Activated CD8-positive, alpha-beta memory T cell treated with anti-CD3 and anti-CD28 coated beads for 36 hours (primary cell): ENCODE results near the gene COMMD8. TPM values are rescaled to one million over a fixed set of nuclear protein-coding genes. Genes with fewer than 3 reads are reported as not detected.
"Not testable (repeated sequence)": the region's sequence is repeated elsewhere in the genome, so short reads cannot be mapped to it uniquely, and the experiment has no call there.

ENCODE experiments used
- CTCF ChIA-PET: fragments of 350-600 bp; sonication (Branson Sonifier 250); formaldehyde crosslinking; loops from one replicate; lab custom pipeline; 2021; ENCODE audit warnings: antibody characterized with exemption; lab: Charles Lee
- POLR2A ChIA-PET: fragments of 350-600 bp; sonication (Branson Sonifier 250); formaldehyde crosslinking; loops from one replicate; lab custom pipeline; 2021; ENCODE audit warnings: antibody characterized with exemption; lab: Charles Lee
- total RNA-seq, 2 experiments: library from RNA; stranded (reverse); gene quantifications; one replicate each; pipeline ENCODE4 v1.2.3, GENCODE V29; 2021

COMMD8 gene
- 10 to 100 TPM; 31.0 to 32.3 TPM for total RNA-seq

GRCh38 chr4:47463235-47463956 is at the start of gene COMMD8:
Gene COMMD8, minus strand, starts transcription at chr4:47463702. Its CDS starts 51 bp downstream, at chr4:47463651.
- POLR2A ChIA-PET, result interaction anchor here (0.9 to 1.2 kb wide), 2 partner anchors 22 to 24 kb away, joined by 3 to 8 read pairs; partner anchors contain the start of gene ATP10D
- CTCF ChIA-PET, result interaction anchor here (0.9 to 1.5 kb wide), 4 partner anchors 15 to 101 kb away, joined by 3 to 5 read pairs (median 3); partner anchors contain the start of gene ATP10D

- POLR2A ChIA-PET, result no interaction called here
- CTCF ChIA-PET, result no interaction called here
Observed at GRCh38 chr4:47510506-47511143, 47.1 kb upstream of the COMMD8 start.

GRCh38 chr4:47505666-47506065 is 42.2 kb upstream of the COMMD8 start:
- POLR2A ChIA-PET, result no interaction called here
- CTCF ChIA-PET, result no interaction called here

GRCh38 chr4:47505147-47505546 is 41.6 kb upstream of the COMMD8 start:
- CTCF ChIA-PET, result no interaction called here
- POLR2A ChIA-PET, result no interaction called here

- ChIA-PET POLR2A (no interaction called here), CTCF (no interaction called here)
Observed at GRCh38 chr4:47500776-47501175, 37.3 kb upstream of the COMMD8 start.

- ChIA-PET CTCF (no interaction called here), POLR2A (no interaction called here)
Observed at GRCh38 chr4:47499700-47500099, 36.2 kb upstream of the COMMD8 start.

GRCh38 chr4:47498899-47499298 is 35.4 kb upstream of the COMMD8 start:
- ChIA-PET CTCF (no interaction called here), POLR2A (no interaction called here)

- CTCF ChIA-PET, result no interaction called here
- POLR2A ChIA-PET, result interaction anchor here (0.9 kb wide), 1 partner anchor 9 kb away, joined by 3 read pairs; the partner anchor contains the start of gene ATP10D
Observed at GRCh38 chr4:47494124-47494430, 30.6 kb upstream of the COMMD8 start.

GRCh38 chr4:47493238-47494123 is 30.0 kb upstream of the COMMD8 start:
- POLR2A ChIA-PET, result interaction anchor here (0.9 kb wide), 1 partner anchor 9 kb away, joined by 3 read pairs; the partner anchor contains the start of gene ATP10D

GRCh38 chr4:47490550-47490949 is 27.0 kb upstream of the COMMD8 start:
- ChIA-PET POLR2A (no interaction called here), CTCF (no interaction called here)

More at GRCh38 chr4:47493238-47494123, 30.0 kb upstream of the COMMD8 start:
- CTCF ChIA-PET, result no interaction called here

GRCh38 chr4:47488706-47489105 is 25.2 kb upstream of the COMMD8 start:
- ChIA-PET CTCF (interaction anchor here (1.0 kb wide), 1 partner anchor 25 kb away, joined by 3 read pairs; the partner anchor contains the start of gene COMMD8), POLR2A (no interaction called here)

- CTCF ChIA-PET, result not testable (repeated sequence)
- POLR2A ChIA-PET, result interaction anchor here (2.0 kb wide), 1 partner anchor 23 kb away, joined by 8 read pairs; the partner anchor contains the start of gene COMMD8
Observed at GRCh38 chr4:47486727-47487126, 23.2 kb upstream of the COMMD8 start.

GRCh38 chr4:47486231-47486673 is 22.8 kb upstream of the COMMD8 start:
- ChIA-PET POLR2A (interaction anchor here (2.0 kb wide), 1 partner anchor 23 kb away, joined by 8 read pairs; the partner anchor contains the start of gene COMMD8), CTCF (no interaction called here)

GRCh38 chr4:47485768-47486167 is 22.3 kb upstream of the COMMD8 start:
- CTCF ChIA-PET, result interaction anchor here (1.0 to 1.6 kb wide), 2 partner anchors 22 to 78 kb away, joined by 3 to 5 read pairs; partner anchors contain the start of gene COMMD8
- POLR2A ChIA-PET, result interaction anchor here (2.0 kb wide), 1 partner anchor 22 kb away, joined by 8 read pairs; the partner anchor contains the start of gene COMMD8

GRCh38 chr4:47485047-47485692 is 21.7 kb upstream of the COMMD8 start, which contains the start of gene ATP10D:
Gene ATP10D, plus strand, starts transcription at chr4:47485275. Its CDS starts 27,266 bp downstream, at chr4:47512541.
- ChIA-PET CTCF (interaction anchor here (0.9 to 2.0 kb wide), 5 partner anchors 16 to 80 kb away, joined by 3 to 5 read pairs (median 3); partner anchors contain the start of gene COMMD8), POLR2A (interaction anchor here (0.9 to 2.0 kb wide), 2 partner anchors 8 to 22 kb away, joined by 3 to 8 read pairs; partner anchors contain the start of gene COMMD8)

GRCh38 chr4:47484168-47484567 is 20.7 kb upstream of the COMMD8 start:
- ChIA-PET POLR2A (interaction anchor here (0.9 kb wide), 1 partner anchor 9 kb away, joined by 3 read pairs; no protein-coding TSS in a partner anchor), CTCF (interaction anchor here (0.6 to 2.0 kb wide), 4 partner anchors 15 to 81 kb away, joined by 3 to 5 read pairs (median 4); partner anchors contain the start of gene COMMD8)

GRCh38 chr4:47483745-47484144 is 20.2 kb upstream of the COMMD8 start:
- ChIA-PET POLR2A (no interaction called here), CTCF (interaction anchor here (1.1 to 2.0 kb wide), 2 partner anchors 15 to 81 kb away, joined by 3 to 4 read pairs; no protein-coding TSS in a partner anchor)

GRCh38 chr4:47482326-47482725 is 18.8 kb upstream of the COMMD8 start:
- ChIA-PET CTCF (no interaction called here), POLR2A (no interaction called here)
